GM12891 (cell line): ENCODE measurements around the gene PLEKHS1.

Experiments used
- POLR2A ChIP-seq: IDR thresholded peaks from 2 replicates; pipeline ENCODE4 v1.6.1; 2011; ENCODE audit warnings: low read depth, low read length, control low read depth
- POLR2AphosphoS5 ChIP-seq: IDR thresholded peaks from 2 replicates; pipeline ENCODE4 v1.6.1; 2011; ENCODE audit warnings: low read depth, low read length, control low read depth
- SPI1 ChIP-seq: IDR thresholded peaks from 2 replicates; pipeline ENCODE4 v1.6.1; 2011; ENCODE audit warnings: low read depth, low read length, control low read depth

GRCh38 chr10:113764582-113764981, 13.1 kb downstream of the PLEKHS1 start:
- TF ChIP-seq POLR2AphosphoS5 (no peak), SPI1 (no peak), POLR2A (no peak)
